DND-41 (cell line): ENCODE data around the gene SLC35F3.

Experiments
- EZH2 ChIP-seq: IDR thresholded peaks from 3 replicates; pipeline ENCODE4 v1.6.1; 2012; ENCODE audit warnings: borderline replicate concordance, low read depth, mild to moderate bottlenecking, moderate library complexity, low read length, inconsistent platforms; ENCODE audit not compliant: severe bottlenecking
- TF ChIP-seq, protein P1 (sequence below): IDR thresholded peaks from 2 replicates; pipeline ENCODE4 v1.5.1; 2012; ENCODE audit warnings: borderline replicate concordance, low read length, moderate library complexity, mild to moderate bottlenecking; ENCODE audit not compliant: poor library complexity, severe bottlenecking; ENCODE audit errors: extremely low read depth

DNA sequence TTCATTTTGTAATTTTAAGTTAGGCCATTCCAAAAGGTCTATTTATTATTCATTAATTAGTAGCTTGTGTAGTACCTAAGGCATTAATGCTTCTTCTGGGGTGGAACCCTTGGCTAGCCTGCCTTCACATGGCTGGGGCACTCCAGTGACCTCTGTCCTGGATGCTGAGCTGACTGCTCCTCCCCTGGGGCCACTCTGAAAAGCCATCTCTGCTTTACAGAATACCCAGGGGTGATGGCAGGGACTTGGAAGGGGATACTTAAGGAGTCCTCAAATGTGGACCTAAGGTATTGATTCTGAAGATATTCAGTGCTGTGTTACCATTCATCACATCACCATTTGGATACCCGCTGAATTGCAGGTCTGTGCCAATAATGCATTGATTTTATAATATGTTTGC, 281.0 kb downstream of the SLC35F3 start:
- TF ChIP-seq, protein P1, sequence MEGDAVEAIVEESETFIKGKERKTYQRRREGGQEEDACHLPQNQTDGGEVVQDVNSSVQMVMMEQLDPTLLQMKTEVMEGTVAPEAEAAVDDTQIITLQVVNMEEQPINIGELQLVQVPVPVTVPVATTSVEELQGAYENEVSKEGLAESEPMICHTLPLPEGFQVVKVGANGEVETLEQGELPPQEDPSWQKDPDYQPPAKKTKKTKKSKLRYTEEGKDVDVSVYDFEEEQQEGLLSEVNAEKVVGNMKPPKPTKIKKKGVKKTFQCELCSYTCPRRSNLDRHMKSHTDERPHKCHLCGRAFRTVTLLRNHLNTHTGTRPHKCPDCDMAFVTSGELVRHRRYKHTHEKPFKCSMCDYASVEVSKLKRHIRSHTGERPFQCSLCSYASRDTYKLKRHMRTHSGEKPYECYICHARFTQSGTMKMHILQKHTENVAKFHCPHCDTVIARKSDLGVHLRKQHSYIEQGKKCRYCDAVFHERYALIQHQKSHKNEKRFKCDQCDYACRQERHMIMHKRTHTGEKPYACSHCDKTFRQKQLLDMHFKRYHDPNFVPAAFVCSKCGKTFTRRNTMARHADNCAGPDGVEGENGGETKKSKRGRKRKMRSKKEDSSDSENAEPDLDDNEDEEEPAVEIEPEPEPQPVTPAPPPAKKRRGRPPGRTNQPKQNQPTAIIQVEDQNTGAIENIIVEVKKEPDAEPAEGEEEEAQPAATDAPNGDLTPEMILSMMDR: no peak
- TF ChIP-seq EZH2: no peak
